GM23338 (cell line): ENCODE data around the gene TNS4. TPM values are rescaled to one million over a fixed set of nuclear protein-coding genes. Genes with fewer than 3 reads are reported as not detected.
A peak's percentile ranks its signal among the peaks of the same experiment; 100 is the strongest.

Experiments
- ATAC-seq: fragments of 200-7000 bp; cut with Tn5 transposase; 3 replicates; pipeline ENCODE4 v1.9.1; 2020
- DNase-seq: peaks from one replicate; pipeline ENCODE4 v3.0.0-alpha.2; 2015; ENCODE audit warnings: low spot score
- H2AFZ ChIP-seq: fragments of 200-600 bp; sonication (generic); 2 replicates; pipeline ENCODE4 v1.8.0; 2016; ENCODE audit warnings: antibody characterized with exemption, mild to moderate bottlenecking, moderate library complexity
- H3F3A ChIP-seq: fragments of 200-600 bp; sonication (generic); replicated peaks from 2 replicates; pipeline ENCODE4 v1.8.0; 2017; ENCODE audit warnings: antibody characterized with exemption, mixed run types, low read depth
- H3K27ac ChIP-seq: fragments of 200-600 bp; sonication (generic); 2 replicates; pipeline ENCODE4 v1.6.1; 2016; ENCODE audit warnings: low read depth
- H3K27me3 ChIP-seq: fragments of 200-600 bp; sonication (generic); 2 replicates; pipeline ENCODE4 v1.8.0; 2016; ENCODE audit warnings: mild to moderate bottlenecking, mixed run types, moderate library complexity; ENCODE audit not compliant: insufficient read depth
- H3K36me3 ChIP-seq: fragments of 200-600 bp; sonication (generic); 2 replicates; pipeline ENCODE4 v1.8.0; 2016; ENCODE audit warnings: mild to moderate bottlenecking; ENCODE audit not compliant: insufficient read depth
- H3K4me1 ChIP-seq: fragments of 200-600 bp; sonication (generic); 2 replicates; pipeline ENCODE4 v1.8.0; 2016; ENCODE audit warnings: mild to moderate bottlenecking, moderate library complexity; ENCODE audit not compliant: insufficient read depth
- H3K4me2 ChIP-seq: fragments of 200-600 bp; sonication (generic); 2 replicates; pipeline ENCODE4 v1.7.1; 2017; ENCODE audit warnings: mixed run types
- H3K4me3 ChIP-seq: fragments of 200-600 bp; sonication (generic); 2 replicates; pipeline ENCODE4 v1.6.1; 2016; ENCODE audit warnings: mixed run types
- H3K79me2 ChIP-seq: fragments of 200-600 bp; sonication (generic); replicated peaks from 2 replicates; pipeline ENCODE4 v1.8.0; 2017; ENCODE audit warnings: mild to moderate bottlenecking; ENCODE audit not compliant: insufficient read depth
- H3K9me2 ChIP-seq: fragments of 200-600 bp; sonication (generic); 2 replicates; pipeline ENCODE4 v1.8.0; 2017; ENCODE audit not compliant: insufficient read depth
- H4K20me1 ChIP-seq: fragments of 200-600 bp; sonication (generic); replicated peaks from 2 replicates; pipeline ENCODE4 v1.8.0; 2017; ENCODE audit warnings: mild to moderate bottlenecking; ENCODE audit not compliant: insufficient read depth
- H3K27ac Mint-ChIP-seq: 2 replicates; pipeline ENCODE4 v1.8.0; 2020; ENCODE audit warnings: inconsistent platforms, mild to moderate bottlenecking, moderate library complexity, mixed read lengths
- H3K27me3 Mint-ChIP-seq: 3 replicates; pipeline ENCODE4 v1.8.0; 2022; ENCODE audit warnings: low read depth, mild to moderate bottlenecking, moderate library complexity, mixed read lengths, inconsistent platforms; ENCODE audit not compliant: insufficient read depth, poor library complexity
- H3K36me3 Mint-ChIP-seq: 3 replicates; pipeline ENCODE4 v1.8.0; 2021; ENCODE audit warnings: low read depth, mild to moderate bottlenecking, inconsistent platforms, moderate library complexity, mixed read lengths
- H3K4me1 Mint-ChIP-seq: 3 replicates; pipeline ENCODE4 v1.8.0; 2020; ENCODE audit warnings: mild to moderate bottlenecking, inconsistent platforms, mixed read lengths
- H3K4me3 Mint-ChIP-seq: 3 replicates; pipeline ENCODE4 v1.8.0; 2021; ENCODE audit warnings: moderate library complexity, mild to moderate bottlenecking, inconsistent platforms, mixed read lengths
- H3K9me3 Mint-ChIP-seq: 3 replicates; pipeline ENCODE4 v1.8.0; 2020; ENCODE audit warnings: moderate library complexity, mild to moderate bottlenecking, inconsistent platforms, mixed read lengths
- EZH2 ChIP-seq: fragments of 200-600 bp; sonication (generic); IDR thresholded peaks from one replicate; pipeline ENCODE4 v1.8.0; 2017; ENCODE audit warnings: antibody characterized with exemption, mild to moderate bottlenecking, low read depth; ENCODE audit not compliant: unreplicated experiment
- EZH2phosphoT487 ChIP-seq: fragments of 200-600 bp; sonication (generic); IDR thresholded peaks from one replicate; pipeline ENCODE4 v1.8.1; 2018; ENCODE audit warnings: antibody characterized with exemption; ENCODE audit not compliant: unreplicated experiment
- NANOG ChIP-seq: IDR thresholded peaks from 2 replicates; pipeline ENCODE4 v1.6.1; 2016; ENCODE audit warnings: antibody characterized with exemption, borderline replicate concordance
- STAT1 ChIP-seq: IDR thresholded peaks from one replicate; pipeline ENCODE4 v1.6.1; 2016; ENCODE audit warnings: antibody characterized with exemption; ENCODE audit not compliant: unreplicated experiment
- ZNF114 ChIP-seq: fragments of 250-450 bp; sonication (Bioruptor Pico); IDR thresholded peaks from 2 replicates; pipeline ENCODE4 v1.5.0; 2020; ENCODE audit warnings: mild to moderate bottlenecking, moderate library complexity
- polyA plus RNA-seq: library from polyadenylated mRNA; unstranded; fragments of >200 nt; fragmentation: Nextera tagmentation; extraction: Ambion mirVana; gene quantifications from 2 replicates; pipeline ENCODE4 v1.2.1, GENCODE V29; 2016
- total RNA-seq: library from RNA; depleted of rRNA; stranded (reverse); fragments of >200 nt; shearing (Covaris generic); gene quantifications from 2 replicates; pipeline ENCODE4 v1.2.3, GENCODE V29; 2014
- TF ChIP-seq, protein P1 (sequence below), 2 experiments: fragments of 200-600 bp in 1 of 2; sonication (generic) in 1 of 2; conservative IDR thresholded peaks; 2 replicates each; pipeline versions ENCODE4 v1.5.1 to v1.6.1; 2016 to 2017; ENCODE audit warnings: antibody characterized with exemption in 2 of 2, low read depth in 2 of 2, mild to moderate bottlenecking in 2 of 2, moderate library complexity in 1 of 2
- TF ChIP-seq, protein P2 (sequence below): IDR thresholded peaks from one replicate; pipeline ENCODE4 v1.6.1; 2018; ENCODE audit warnings: antibody characterized with exemption; ENCODE audit not compliant: unreplicated experiment
- TF ChIP-seq, protein P3 (sequence below): IDR thresholded peaks from 2 replicates; pipeline ENCODE4 v1.6.1; 2016; ENCODE audit warnings: antibody characterized with exemption
- TF ChIP-seq, protein P4 (sequence below): fragments of 250-450 bp; sonication (Bioruptor Pico); IDR thresholded peaks from 2 replicates; pipeline ENCODE4 v1.5.0; 2020; ENCODE audit warnings: mild to moderate bottlenecking, moderate library complexity

The TNS4 gene
- total and polyA plus RNA-seq, 2 experiments from 2014 or later, result 0.31 to 4.9 TPM

DNA sequence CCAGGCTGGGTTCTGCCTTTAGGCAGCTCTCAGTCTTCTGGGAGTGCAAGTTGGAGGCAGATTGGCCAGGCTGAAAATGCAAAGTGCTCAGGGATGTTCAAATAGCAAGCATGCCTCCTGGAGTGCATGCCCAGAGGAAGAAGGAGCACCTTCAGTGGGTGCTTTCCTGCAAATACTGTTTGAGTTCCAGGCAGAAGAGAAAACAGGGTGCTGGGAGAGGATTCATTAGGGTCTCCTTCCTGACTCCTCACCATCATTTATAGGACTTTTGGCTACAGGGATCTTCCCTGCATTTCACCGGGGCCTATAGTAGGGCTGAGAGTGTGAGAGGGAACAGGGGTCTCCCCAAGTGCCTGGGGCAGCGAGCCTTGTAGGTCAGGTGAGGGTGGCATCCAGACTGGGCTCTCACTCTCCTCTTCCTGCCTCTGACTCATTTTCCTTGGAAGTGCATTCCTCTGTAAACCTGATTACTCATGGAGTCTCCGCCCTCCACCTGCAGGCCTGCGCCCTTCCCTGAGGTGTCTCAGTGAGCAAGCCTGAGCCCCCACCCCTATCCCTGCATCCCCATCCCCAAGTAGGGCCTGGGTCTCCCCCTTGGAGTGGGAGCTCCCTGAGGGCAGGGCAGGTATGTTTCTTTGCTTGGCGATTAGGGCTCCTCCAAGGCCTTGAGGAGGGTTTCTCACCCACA, 17.1 kb upstream of the TNS4 start:
- Histone ChIP-seq H3K4me2 (no peak overlapping the region), H3K27ac (no peak overlapping the region), H3K79me2 (no peaks in the 10 kb centered on the region), H3F3A (no peaks in the 10 kb centered on the region), H3K4me3 (no peak overlapping the region), H3K9me2 (no peaks in the 10 kb centered on the region), H2AFZ (peak overlapping the region; percentile 72), H4K20me1 (no peaks in the 10 kb centered on the region), H3K27me3 (no peaks in the 10 kb centered on the region), H3K4me1 (peaks cover 5% of the 10 kb centered on the region; the same call in 1 of the 2 replicates), H3K36me3 (no peaks in the 10 kb centered on the region)
- Mint-ChIP-seq H3K9me3 (no peaks in the 10 kb centered on the region), H3K27ac (no peak overlapping the region), H3K4me1 (peaks cover 10% of the 10 kb centered on the region), H3K36me3 (no peaks in the 10 kb centered on the region), H3K4me3 (no peak overlapping the region), H3K27me3 (peaks cover 13% of the 10 kb centered on the region)
- ATAC-seq (peak; percentile 65), DNase-seq (peak; percentile 45)
- TF ChIP-seq EZH2 (no peak), EZH2phosphoT487 (no peak), NANOG (no peak), ZNF114 (CRISPR knock-in tag) (no peak)
- TF ChIP-seq, protein P1, sequence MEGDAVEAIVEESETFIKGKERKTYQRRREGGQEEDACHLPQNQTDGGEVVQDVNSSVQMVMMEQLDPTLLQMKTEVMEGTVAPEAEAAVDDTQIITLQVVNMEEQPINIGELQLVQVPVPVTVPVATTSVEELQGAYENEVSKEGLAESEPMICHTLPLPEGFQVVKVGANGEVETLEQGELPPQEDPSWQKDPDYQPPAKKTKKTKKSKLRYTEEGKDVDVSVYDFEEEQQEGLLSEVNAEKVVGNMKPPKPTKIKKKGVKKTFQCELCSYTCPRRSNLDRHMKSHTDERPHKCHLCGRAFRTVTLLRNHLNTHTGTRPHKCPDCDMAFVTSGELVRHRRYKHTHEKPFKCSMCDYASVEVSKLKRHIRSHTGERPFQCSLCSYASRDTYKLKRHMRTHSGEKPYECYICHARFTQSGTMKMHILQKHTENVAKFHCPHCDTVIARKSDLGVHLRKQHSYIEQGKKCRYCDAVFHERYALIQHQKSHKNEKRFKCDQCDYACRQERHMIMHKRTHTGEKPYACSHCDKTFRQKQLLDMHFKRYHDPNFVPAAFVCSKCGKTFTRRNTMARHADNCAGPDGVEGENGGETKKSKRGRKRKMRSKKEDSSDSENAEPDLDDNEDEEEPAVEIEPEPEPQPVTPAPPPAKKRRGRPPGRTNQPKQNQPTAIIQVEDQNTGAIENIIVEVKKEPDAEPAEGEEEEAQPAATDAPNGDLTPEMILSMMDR (conservative IDR thresholded peaks at IDR 0.05; ENCODE audit: low read depth in 2 of 2), result no peak
- TF ChIP-seq, protein P2, sequence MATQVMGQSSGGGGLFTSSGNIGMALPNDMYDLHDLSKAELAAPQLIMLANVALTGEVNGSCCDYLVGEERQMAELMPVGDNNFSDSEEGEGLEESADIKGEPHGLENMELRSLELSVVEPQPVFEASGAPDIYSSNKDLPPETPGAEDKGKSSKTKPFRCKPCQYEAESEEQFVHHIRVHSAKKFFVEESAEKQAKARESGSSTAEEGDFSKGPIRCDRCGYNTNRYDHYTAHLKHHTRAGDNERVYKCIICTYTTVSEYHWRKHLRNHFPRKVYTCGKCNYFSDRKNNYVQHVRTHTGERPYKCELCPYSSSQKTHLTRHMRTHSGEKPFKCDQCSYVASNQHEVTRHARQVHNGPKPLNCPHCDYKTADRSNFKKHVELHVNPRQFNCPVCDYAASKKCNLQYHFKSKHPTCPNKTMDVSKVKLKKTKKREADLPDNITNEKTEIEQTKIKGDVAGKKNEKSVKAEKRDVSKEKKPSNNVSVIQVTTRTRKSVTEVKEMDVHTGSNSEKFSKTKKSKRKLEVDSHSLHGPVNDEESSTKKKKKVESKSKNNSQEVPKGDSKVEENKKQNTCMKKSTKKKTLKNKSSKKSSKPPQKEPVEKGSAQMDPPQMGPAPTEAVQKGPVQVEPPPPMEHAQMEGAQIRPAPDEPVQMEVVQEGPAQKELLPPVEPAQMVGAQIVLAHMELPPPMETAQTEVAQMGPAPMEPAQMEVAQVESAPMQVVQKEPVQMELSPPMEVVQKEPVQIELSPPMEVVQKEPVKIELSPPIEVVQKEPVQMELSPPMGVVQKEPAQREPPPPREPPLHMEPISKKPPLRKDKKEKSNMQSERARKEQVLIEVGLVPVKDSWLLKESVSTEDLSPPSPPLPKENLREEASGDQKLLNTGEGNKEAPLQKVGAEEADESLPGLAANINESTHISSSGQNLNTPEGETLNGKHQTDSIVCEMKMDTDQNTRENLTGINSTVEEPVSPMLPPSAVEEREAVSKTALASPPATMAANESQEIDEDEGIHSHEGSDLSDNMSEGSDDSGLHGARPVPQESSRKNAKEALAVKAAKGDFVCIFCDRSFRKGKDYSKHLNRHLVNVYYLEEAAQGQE, result no peak

DNA sequence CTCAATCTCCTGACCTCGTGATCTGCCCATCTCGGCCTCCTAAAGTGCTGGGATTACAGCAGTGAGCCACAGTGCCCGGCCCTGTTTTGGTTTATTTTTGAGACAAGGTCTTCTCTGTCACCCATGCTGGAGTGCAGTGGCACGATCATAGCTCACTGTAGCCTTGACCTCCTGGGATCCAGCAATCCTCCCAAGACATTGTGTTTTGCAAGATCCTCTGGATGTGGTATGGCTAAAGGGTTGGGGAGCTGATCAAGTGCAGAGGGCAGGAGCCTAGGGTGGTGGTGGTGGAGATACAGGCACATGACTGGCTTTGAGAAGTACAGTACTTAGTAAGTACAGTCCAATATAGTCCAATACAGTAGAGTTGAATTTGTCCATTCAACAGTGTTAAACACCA, 16.6 kb upstream of the TNS4 start:
- Mint-ChIP-seq H3K27ac (no peak overlapping the region), H3K9me3 (no peaks in the 10 kb centered on the region), H3K36me3 (no peaks in the 10 kb centered on the region), H3K27me3 (peaks cover 14% of the 10 kb centered on the region), H3K4me3 (no peak overlapping the region), H3K4me1 (peaks cover 10% of the 10 kb centered on the region)
- H2AFZ ChIP-seq, result peak overlapping the region; percentile 72; the same call in 1 of the 2 replicates
- no peaks in the 10 kb centered on the region for H3K27me3 ChIP-seq
- H3K36me3 ChIP-seq, result no peaks in the 10 kb centered on the region
- DNase-seq, result no peak
- H3F3A ChIP-seq, result no peaks in the 10 kb centered on the region
- no peak overlapping the region for H3K4me3 ChIP-seq
- H3K9me2 ChIP-seq, result no peaks in the 10 kb centered on the region
- no peak overlapping the region for H3K27ac ChIP-seq
- ATAC-seq, result no peak
- no peaks in the 10 kb centered on the region for H3K79me2 ChIP-seq
- H4K20me1 ChIP-seq, result no peaks in the 10 kb centered on the region
- no peak overlapping the region for H3K4me2 ChIP-seq
- TF ChIP-seq, protein P3, sequence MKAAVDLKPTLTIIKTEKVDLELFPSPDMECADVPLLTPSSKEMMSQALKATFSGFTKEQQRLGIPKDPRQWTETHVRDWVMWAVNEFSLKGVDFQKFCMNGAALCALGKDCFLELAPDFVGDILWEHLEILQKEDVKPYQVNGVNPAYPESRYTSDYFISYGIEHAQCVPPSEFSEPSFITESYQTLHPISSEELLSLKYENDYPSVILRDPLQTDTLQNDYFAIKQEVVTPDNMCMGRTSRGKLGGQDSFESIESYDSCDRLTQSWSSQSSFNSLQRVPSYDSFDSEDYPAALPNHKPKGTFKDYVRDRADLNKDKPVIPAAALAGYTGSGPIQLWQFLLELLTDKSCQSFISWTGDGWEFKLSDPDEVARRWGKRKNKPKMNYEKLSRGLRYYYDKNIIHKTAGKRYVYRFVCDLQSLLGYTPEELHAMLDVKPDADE, result no peak
- TF ChIP-seq, protein P4, sequence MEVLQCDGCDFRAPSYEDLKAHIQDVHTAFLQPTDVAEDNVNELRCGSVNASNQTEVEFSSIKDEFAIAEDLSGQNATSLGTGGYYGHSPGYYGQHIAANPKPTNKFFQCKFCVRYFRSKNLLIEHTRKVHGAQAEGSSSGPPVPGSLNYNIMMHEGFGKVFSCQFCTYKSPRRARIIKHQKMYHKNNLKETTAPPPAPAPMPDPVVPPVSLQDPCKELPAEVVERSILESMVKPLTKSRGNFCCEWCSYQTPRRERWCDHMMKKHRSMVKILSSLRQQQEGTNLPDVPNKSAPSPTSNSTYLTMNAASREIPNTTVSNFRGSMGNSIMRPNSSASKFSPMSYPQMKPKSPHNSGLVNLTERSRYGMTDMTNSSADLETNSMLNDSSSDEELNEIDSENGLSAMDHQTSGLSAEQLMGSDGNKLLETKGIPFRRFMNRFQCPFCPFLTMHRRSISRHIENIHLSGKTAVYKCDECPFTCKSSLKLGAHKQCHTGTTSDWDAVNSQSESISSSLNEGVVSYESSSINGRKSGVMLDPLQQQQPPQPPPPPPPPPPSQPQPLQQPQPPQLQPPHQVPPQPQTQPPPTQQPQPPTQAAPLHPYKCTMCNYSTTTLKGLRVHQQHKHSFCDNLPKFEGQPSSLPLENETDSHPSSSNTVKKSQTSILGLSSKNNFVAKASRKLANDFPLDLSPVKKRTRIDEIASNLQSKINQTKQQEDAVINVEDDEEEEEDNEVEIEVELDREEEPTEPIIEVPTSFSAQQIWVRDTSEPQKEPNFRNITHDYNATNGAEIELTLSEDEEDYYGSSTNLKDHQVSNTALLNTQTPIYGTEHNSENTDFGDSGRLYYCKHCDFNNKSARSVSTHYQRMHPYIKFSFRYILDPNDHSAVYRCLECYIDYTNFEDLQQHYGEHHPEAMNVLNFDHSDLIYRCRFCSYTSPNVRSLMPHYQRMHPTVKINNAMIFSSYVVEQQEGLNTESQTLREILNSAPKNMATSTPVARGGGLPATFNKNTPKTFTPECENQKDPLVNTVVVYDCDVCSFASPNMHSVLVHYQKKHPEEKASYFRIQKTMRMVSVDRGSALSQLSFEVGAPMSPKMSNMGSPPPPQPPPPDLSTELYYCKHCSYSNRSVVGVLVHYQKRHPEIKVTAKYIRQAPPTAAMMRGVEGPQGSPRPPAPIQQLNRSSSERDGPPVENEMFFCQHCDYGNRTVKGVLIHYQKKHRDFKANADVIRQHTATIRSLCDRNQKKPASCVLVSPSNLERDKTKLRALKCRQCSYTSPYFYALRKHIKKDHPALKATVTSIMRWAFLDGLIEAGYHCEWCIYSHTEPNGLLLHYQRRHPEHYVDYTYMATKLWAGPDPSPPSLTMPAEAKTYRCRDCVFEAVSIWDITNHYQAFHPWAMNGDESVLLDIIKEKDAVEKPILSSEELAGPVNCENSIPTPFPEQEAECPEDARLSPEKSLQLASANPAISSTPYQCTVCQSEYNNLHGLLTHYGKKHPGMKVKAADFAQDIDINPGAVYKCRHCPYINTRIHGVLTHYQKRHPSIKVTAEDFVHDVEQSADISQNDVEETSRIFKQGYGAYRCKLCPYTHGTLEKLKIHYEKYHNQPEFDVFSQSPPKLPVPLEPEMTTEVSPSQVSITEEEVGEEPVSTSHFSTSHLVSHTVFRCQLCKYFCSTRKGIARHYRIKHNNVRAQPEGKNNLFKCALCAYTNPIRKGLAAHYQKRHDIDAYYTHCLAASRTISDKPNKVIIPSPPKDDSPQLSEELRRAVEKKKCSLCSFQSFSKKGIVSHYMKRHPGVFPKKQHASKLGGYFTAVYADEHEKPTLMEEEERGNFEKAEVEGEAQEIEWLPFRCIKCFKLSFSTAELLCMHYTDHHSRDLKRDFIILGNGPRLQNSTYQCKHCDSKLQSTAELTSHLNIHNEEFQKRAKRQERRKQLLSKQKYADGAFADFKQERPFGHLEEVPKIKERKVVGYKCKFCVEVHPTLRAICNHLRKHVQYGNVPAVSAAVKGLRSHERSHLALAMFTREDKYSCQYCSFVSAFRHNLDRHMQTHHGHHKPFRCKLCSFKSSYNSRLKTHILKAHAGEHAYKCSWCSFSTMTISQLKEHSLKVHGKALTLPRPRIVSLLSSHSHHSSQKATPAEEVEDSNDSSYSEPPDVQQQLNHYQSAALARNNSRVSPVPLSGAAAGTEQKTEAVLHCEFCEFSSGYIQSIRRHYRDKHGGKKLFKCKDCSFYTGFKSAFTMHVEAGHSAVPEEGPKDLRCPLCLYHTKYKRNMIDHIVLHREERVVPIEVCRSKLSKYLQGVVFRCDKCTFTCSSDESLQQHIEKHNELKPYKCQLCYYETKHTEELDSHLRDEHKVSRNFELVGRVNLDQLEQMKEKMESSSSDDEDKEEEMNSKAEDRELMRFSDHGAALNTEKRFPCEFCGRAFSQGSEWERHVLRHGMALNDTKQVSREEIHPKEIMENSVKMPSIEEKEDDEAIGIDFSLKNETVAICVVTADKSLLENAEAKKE (CRISPR knock-in tag), result no peak
- no peak for TF ChIP-seq STAT1
- H3K4me1 ChIP-seq, result peaks cover 5% of the 10 kb centered on the region; the same call in 1 of the 2 replicates
